IMR-90 (cell line): Measurements from ENCODE around the gene IRGQ. TPM values are rescaled to one million over a fixed set of nuclear protein-coding genes. Genes with fewer than 3 reads are reported as not detected.
A peak's percentile ranks its signal among the peaks of the same experiment; 100 is the strongest.

Source experiments
- ATAC-seq: fragments of 200-7000 bp; cut with Tn5 transposase; 2 replicates; pipeline ENCODE4 v1.9.1; 2020; ENCODE audit warnings: low read depth, mild to moderate bottlenecking, moderate library complexity
- BruUV-seq: library from RNA; stranded (reverse); fragments of 400-500 nt; replicated peaks from 2 replicates; lab custom pipeline; 2021; lab: Mats Ljungman, UMichigan
- CTCF ChIA-PET: fragments of 300-600 bp; formaldehyde crosslinking; extraction: SDS; loops from one replicate; lab custom pipeline; 2021; ENCODE audit warnings: antibody characterized with exemption; lab: Yijun Ruan, JAX
- POLR2A ChIA-PET: fragments of 300-600 bp; sonication (Branson Sonifier 250); formaldehyde crosslinking; loops from one replicate; lab custom pipeline; 2022; ENCODE audit warnings: antibody characterized with exemption; ENCODE audit not compliant: unreplicated experiment; lab: Charles Lee
- DNase-seq: peaks from one replicate; pipeline ENCODE4 v3.0.0; 2013
- H2AFZ ChIP-seq: replicated peaks from 2 replicates; pipeline ENCODE3; 2013; ENCODE audit warnings: low read length, mild to moderate bottlenecking; ENCODE audit not compliant: poor library complexity
- H2AK5ac ChIP-seq: 2 replicates; pipeline ENCODE4 v1.6.1; 2013; ENCODE audit warnings: low read depth, low read length, inconsistent platforms
- H2AK9ac ChIP-seq: replicated peaks from 2 replicates; pipeline ENCODE3; 2013; ENCODE audit warnings: mild to moderate bottlenecking, low read depth, low read length, moderate library complexity; ENCODE audit not compliant: poor library complexity
- H2BK120ac ChIP-seq: 2 replicates; pipeline ENCODE4 v1.6.1; 2013; ENCODE audit warnings: low read depth, low read length, inconsistent platforms
- H2BK15ac ChIP-seq: 3 replicates; pipeline ENCODE4 v1.6.1; 2013; ENCODE audit warnings: low read depth, low read length, inconsistent platforms
- H2BK20ac ChIP-seq: 2 replicates; pipeline ENCODE4 v1.6.1; 2013; ENCODE audit warnings: low read depth, mild to moderate bottlenecking, inconsistent platforms, low read length, moderate library complexity
- H2BK5ac ChIP-seq: 2 replicates; pipeline ENCODE4 v1.6.1; 2013; ENCODE audit warnings: mild to moderate bottlenecking, low read depth, low read length, inconsistent platforms; ENCODE audit not compliant: poor library complexity, severe bottlenecking
- H3K14ac ChIP-seq: replicated peaks from 2 replicates; pipeline ENCODE4 v1.6.1; 2013; ENCODE audit warnings: low read depth, low read length, inconsistent platforms
- H3K18ac ChIP-seq: 2 replicates; pipeline ENCODE4 v1.6.1; 2013; ENCODE audit warnings: low read depth, low read length, control low read depth
- H3K23ac ChIP-seq: 2 replicates; pipeline ENCODE4 v1.6.1; 2013; ENCODE audit warnings: low read depth, low read length, inconsistent platforms
- H3K27ac ChIP-seq: 2 replicates; pipeline ENCODE4 v1.5.1; 2013; ENCODE audit warnings: mild to moderate bottlenecking, control low read depth, low read length; ENCODE audit not compliant: insufficient read depth
- H3K27me3 ChIP-seq: 2 replicates; pipeline ENCODE4 v1.6.1; 2013; ENCODE audit warnings: low read length; ENCODE audit not compliant: control insufficient read depth, insufficient read depth
- H3K36me3 ChIP-seq: 2 replicates; pipeline ENCODE4 v1.6.1; 2013; ENCODE audit warnings: low read length, mixed read lengths; ENCODE audit not compliant: control insufficient read depth, insufficient read depth
- H3K4ac ChIP-seq: 2 replicates; pipeline ENCODE4 v1.6.1; 2013; ENCODE audit warnings: low read depth, low read length, inconsistent platforms
- H3K4me1 ChIP-seq: 2 replicates; pipeline ENCODE4 v1.6.1; 2013; ENCODE audit warnings: low read length, mixed read lengths; ENCODE audit not compliant: control insufficient read depth, insufficient read depth
- H3K4me2 ChIP-seq: 2 replicates; pipeline ENCODE4 v1.6.1; 2013; ENCODE audit warnings: low read depth, mild to moderate bottlenecking, control low read depth, low read length, moderate library complexity
- H3K4me3 ChIP-seq: 2 replicates; pipeline ENCODE4 v1.5.1; 2013; ENCODE audit warnings: low read depth, mild to moderate bottlenecking, control low read depth, low read length, moderate library complexity; ENCODE audit not compliant: insufficient read depth
- H3K56ac ChIP-seq: 2 replicates; pipeline ENCODE4 v1.6.1; 2013; ENCODE audit warnings: low read length, inconsistent platforms; ENCODE audit not compliant: insufficient read depth; ENCODE audit errors: extremely low read depth
- H3K79me1 ChIP-seq, 2 experiments: 2 replicates each; pipeline ENCODE4 v1.6.1; 2013; ENCODE audit warnings: low read length in 2 of 2, inconsistent platforms in 1 of 2, low read depth in 1 of 2
- H3K9ac ChIP-seq: 2 replicates; pipeline ENCODE4 v1.6.1; 2013; ENCODE audit warnings: low read depth, low read length, control low read depth
- H3K9me1 ChIP-seq: 2 replicates; pipeline ENCODE4 v1.6.1; 2013; ENCODE audit warnings: low read length, inconsistent platforms; ENCODE audit not compliant: insufficient read depth
- H3K9me3 ChIP-seq: 2 replicates; pipeline ENCODE4 v1.6.1; 2013; ENCODE audit warnings: low read length; ENCODE audit not compliant: control insufficient read depth, insufficient read depth
- H4K20me1 ChIP-seq: 2 replicates; pipeline ENCODE4 v1.6.1; 2013; ENCODE audit warnings: low read length, inconsistent platforms; ENCODE audit not compliant: insufficient read depth
- H4K5ac ChIP-seq: 2 replicates; pipeline ENCODE4 v1.6.1; 2013; ENCODE audit warnings: mild to moderate bottlenecking, low read depth, low read length, control low read depth
- H4K8ac ChIP-seq, 2 experiments: 2 replicates each; pipeline ENCODE4 v1.6.1; 2013; ENCODE audit warnings: low read depth in 2 of 2, low read length in 2 of 2, control low read depth in 1 of 2, inconsistent platforms in 1 of 2
- H4K91ac ChIP-seq: 2 replicates; pipeline ENCODE4 v1.6.1; 2013; ENCODE audit warnings: low read depth, low read length, inconsistent platforms; ENCODE audit not compliant: insufficient read depth
- USF2 ChIP-seq: fragments of 150-350 bp; IDR thresholded peaks from 2 replicates; pipeline ENCODE4 v1.6.1; 2017; ENCODE audit warnings: mild to moderate bottlenecking, antibody characterized with exemption, low read length, low read depth
- WGBS, 2 experiments: methylation state at CpG; one replicate each; pipeline versions ENCODE4 v1.1.5 to v1.1.7; 2013; ENCODE audit warnings: missing lambda C conversion rate in 2 of 2; ENCODE audit not compliant: insufficient read length in 1 of 2; ENCODE audit errors: extremely low coverage in 2 of 2; 5-methylcytosine and 5-hydroxymethylcytosine counted together
- dilution Hi-C: fragments of 300-500 bp; cut with HindIII; formaldehyde crosslinking; loops from one replicate; pipeline ENCODE4 v1.14.3; 2018; ENCODE audit warnings: low sequenced_read_pairs; ENCODE audit not compliant: unreplicated experiment
- in situ Hi-C: fragments of 300-500 bp; cut with MboI; formaldehyde crosslinking; loops from 3 replicates; pipeline ENCODE4 v1.14.3; 2019; ENCODE audit warnings: low sequenced_read_pairs, inconsistent platforms, mixed read lengths
- intact Hi-C: fragments of 100-400 bp; cut with micrococcal nuclease; formaldehyde crosslinking; loops from 2 replicates; pipeline ENCODE4 v1.10.0; 2022
- polyA plus RNA-seq, 3 experiments: library from polyadenylated mRNA; depleted of rRNA; stranded (reverse); fragments of >200 nt; gene quantifications; 2 replicates each; pipeline ENCODE4 v1.2.3, GENCODE V29; 2012; ENCODE audit warnings: low replicate concordance in 1 of 3
- total RNA-seq: library from RNA; depleted of rRNA; stranded (reverse); fragments of >200 nt; gene quantifications from 2 replicates; pipeline ENCODE4 v1.2.3, GENCODE V29; 2012

Gene IRGQ
- total and polyA plus RNA-seq, 2 of the 4 experiments (the other 2 are of a cell fraction) = 9.0 to 9.9 TPM

DNA sequence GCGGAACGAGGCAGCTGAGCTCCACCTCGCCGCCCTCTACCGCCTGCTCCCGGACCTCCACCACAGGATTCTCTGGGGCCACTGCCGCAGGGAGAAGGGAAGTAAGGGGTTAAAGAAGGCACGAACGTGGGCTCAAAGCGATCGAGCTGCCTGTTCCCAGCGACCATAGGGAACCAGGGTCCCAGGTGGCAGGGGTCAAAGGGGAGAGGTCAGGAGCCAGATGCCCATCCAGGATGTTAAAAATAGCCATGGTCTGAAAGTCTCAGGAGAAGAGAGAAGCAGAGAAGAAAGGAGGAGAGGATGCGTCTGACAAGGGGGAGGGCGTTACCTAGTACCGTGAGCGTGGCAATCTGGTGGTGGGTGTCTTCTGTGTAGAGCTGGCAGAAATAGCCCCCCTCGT lies 30.9 kb upstream of the IRGQ start:
- CTCF ChIA-PET = no interaction called here
- in situ Hi-C loops = no loop called here
- dilution Hi-C loops = no loop called here

More for the DNA sequence above, 30.9 kb upstream of the IRGQ start:
- intact Hi-C loops = no loop called here
- Histone ChIP-seq H2AK5ac (no peak overlapping the region), H3K23ac (no peak overlapping the region), H3K56ac (no peak overlapping the region), H2BK20ac (no peak overlapping the region), H3K4ac (no peak overlapping the region), H2AFZ (no peak overlapping the region), H2BK120ac (no peak overlapping the region), H2AK9ac (peak overlapping the region; percentile 23), H3K18ac (no peak overlapping the region), H4K91ac (no peak overlapping the region), H3K27ac (no peak overlapping the region), H3K9me3 (no peaks in the 10 kb centered on the region), H3K9ac (no peak overlapping the region), H3K4me1 (no peaks in the 10 kb centered on the region), H3K27me3 (0 out of 2 replicates have a peak, but pooled peaks cover 2% of the 10 kb centered on the region), H3K4me2 (no peak overlapping the region), H4K20me1 (no peaks in the 10 kb centered on the region), H3K79me1 (no peaks in the 10 kb centered on the region), H3K36me3 (no peaks in the 10 kb centered on the region), H3K4me3 (no peak overlapping the region), H4K8ac (no peak overlapping the region), H4K5ac (no peak overlapping the region), H2BK5ac (no peak overlapping the region), H3K14ac (no peak overlapping the region), H3K9me1 (no peaks in the 10 kb centered on the region), H2BK15ac (no peak overlapping the region)
- ATAC-seq = no peak
- no peak for TF ChIP-seq USF2
- BruUV-seq = no TSS peak
- POLR2A ChIA-PET = no interaction called here
- 69% methylated on average over 7 of the region's 17 CpGs; no CpG with 5 or more reads in 1 of the 2 experiments for WGBS, 2 experiments
- no peak for DNase-seq
